Stimulated activated CD4-positive, alpha-beta T cell treated with anti-CD3 and anti-CD28 coated beads, Interleukin-2, amount 100 ng/mL, for 24 hours (primary cell): ENCODE measurements around the gene SLC5A12.
"Not testable (repeated sequence)": the region's sequence is repeated elsewhere in the genome, so short reads cannot be mapped to it uniquely, and the experiment has no call there.

Experiments used
- DNase-seq, 2 donors: peaks; one replicate each; pipeline ENCODE4 v3.0.0-alpha.2; 2020

The SLC5A12 gene

GRCh38 chr11:26649884-26650283, 72.0 kb downstream of the SLC5A12 start:
- peak in 1 of 2 donors; percentile 17 for DNase-seq

GRCh38 chr11:26643314-26643713, 78.5 kb downstream of the SLC5A12 start:
- not testable (repeated sequence) for DNase-seq

GRCh38 chr11:26632691-26633159, 89.1 kb downstream of the SLC5A12 start:
- no peak for DNase-seq

- no peak for DNase-seq
Observed at GRCh38 chr11:26626346-26626745, 95.5 kb downstream of the SLC5A12 start.

GRCh38 chr11:26623076-26623659, 98.7 kb downstream of the SLC5A12 start:
- no peak for DNase-seq

GRCh38 chr11:26622181-26622580, 99.7 kb downstream of the SLC5A12 start:
- no peak for DNase-seq

GRCh38 chr11:26621132-26621531, 100.7 kb downstream of the SLC5A12 start:
- DNase-seq: no peak

DNA sequence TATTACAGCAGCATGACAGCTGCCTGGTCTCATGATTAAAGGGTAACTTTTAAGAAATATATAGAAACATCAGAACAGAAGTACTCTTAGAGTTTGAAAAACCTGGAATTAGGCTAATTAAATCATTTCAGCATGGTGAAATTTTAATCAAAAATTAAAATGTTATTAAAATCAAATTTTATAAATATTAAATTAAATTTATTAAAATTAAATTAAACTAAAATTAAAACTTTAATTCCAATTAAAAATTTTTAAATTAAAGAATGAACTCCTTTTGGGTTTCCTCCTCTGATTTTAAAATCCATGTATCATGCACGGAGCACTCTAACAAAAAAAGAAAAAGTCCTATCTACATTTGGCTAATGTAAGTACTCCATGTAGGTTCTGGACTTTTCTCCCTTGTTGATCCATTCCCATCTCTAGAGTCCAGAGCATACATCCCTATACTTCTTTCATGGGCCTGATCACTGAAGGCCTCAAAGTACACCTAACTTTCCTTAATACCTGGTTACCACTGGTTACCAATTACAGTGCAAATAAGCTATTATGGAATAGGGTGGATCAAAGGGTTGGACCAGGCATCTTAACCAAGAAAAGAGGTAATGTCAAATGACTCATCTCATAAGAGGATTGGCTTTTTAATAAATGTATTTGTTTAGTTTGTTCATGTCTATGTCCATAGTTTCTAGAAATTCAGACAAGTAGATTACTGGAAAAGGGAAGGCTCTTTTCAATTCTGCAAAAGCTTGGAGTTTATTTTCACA, 101.4 kb downstream of the SLC5A12 start:
- DNase-seq: no peak

DNA sequence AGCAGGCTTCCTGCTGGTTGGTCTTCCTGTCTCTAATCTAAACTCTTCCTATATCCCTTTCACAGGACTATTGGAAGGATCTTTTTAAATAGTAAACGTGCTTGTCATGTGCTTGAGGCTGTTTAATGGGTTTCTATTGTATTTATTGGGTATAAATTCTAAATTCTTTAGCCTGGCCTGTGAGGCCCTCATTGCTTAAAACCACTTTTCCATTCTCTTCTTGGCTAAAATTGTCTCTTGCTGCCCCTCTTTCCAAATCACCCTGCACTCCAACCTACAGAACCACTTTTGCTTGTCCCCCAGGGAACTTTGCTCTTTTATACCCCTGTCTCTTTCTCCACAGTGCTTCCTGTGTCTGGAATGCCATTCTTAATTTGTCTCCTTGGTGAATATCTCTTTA, 103.4 kb downstream of the SLC5A12 start:
- DNase-seq: no peak
